Measurements from ENCODE around the gene CPAMD8. TPM values are rescaled to one million over a fixed set of nuclear protein-coding genes. Genes with fewer than 3 reads are reported as not detected.

CPAMD8 gene
- total RNA-seq, 2 experiments from 2014 or later, result 0.42 to 0.68 TPM

DNA sequence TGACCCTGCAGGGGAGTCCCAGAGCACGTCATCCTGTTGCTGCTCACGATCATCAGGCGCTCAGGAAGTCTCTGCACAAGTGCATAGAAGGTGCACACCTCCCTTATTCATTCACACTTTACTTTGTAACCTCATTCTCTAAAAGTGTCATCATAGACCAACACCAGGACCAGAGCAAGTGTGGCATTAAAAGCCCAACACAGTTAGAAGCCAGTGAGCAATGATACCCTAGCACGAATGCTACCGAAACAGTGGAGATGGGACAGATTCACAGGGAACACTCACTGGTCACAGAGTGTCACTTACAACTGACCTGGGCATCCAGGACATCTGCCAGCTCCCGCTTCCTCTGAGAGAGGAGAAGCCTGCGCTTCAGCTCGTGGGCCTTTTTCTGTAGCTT is 31.6 kb upstream of the CPAMD8 start:
- Mint-ChIP-seq H3K4me3 (no peak overlapping the region), H3K27me3 (no peaks in the 10 kb centered on the region), H3K4me1 (no peaks in the 10 kb centered on the region), H3K27ac (no peak overlapping the region), H3K36me3 (peaks cover 58% of the 10 kb centered on the region), H3K9me3 (no peaks in the 10 kb centered on the region)
- POLR2A ChIA-PET, result no interaction called here
- DNase-seq, result no peak
- no peak for ATAC-seq (ENCODE audit: low read depth)

DNA sequence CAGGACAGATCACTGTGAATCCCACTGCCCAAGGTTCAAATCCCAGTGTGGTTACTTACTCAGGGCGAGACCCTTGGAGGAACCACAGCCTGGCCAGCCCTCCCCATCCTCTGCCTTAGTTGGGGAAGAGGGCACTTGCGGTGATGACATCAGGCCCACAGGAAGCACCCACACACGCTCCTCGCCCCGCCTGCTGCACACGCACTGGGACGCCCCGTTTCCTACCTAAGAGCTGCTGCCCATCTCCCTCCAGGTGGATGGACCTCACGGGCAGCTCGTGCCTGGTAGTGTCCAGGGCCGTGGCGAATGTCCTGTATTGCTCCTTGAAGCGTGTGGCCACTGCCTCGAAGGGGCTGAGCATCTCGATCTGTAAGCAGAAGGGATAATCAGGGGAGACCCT is 29.0 kb upstream of the CPAMD8 start:
- POLR2A ChIA-PET, result no interaction called here
- ATAC-seq (ENCODE audit: low read depth) (no peak), DNase-seq (no peak)
- H3K27ac Mint-ChIP-seq, result no peak overlapping the region
- no peak overlapping the region for H3K4me3 Mint-ChIP-seq
- H3K9me3 Mint-ChIP-seq, result no peaks in the 10 kb centered on the region
- no peaks in the 10 kb centered on the region for H3K4me1 Mint-ChIP-seq
- H3K36me3 Mint-ChIP-seq, result peaks cover 39% of the 10 kb centered on the region
- no peaks in the 10 kb centered on the region for H3K27me3 Mint-ChIP-seq

DNA sequence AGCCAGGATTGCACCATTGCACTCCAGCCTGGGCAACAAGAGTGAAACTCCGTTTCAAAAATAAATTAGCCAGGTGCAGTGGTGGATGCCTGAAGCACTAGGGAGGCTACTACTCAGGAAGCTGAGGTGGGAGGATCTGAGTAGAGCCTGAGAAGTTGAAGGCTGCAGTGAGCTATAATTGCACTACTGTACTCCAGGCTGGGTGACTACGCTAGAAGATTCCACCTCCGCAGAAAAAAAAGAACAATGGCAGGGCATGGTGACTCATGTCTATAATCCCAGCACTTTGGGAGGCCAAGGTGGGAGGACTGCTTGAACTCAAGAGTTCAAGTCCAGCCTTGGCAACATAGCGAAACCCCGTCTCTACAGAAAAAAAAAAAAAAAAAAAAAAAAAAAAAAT is 28.1 kb upstream of the CPAMD8 start:
- Mint-ChIP-seq H3K27ac (no peak overlapping the region), H3K27me3 (no peaks in the 10 kb centered on the region), H3K4me3 (no peak overlapping the region), H3K36me3 (peaks cover 31% of the 10 kb centered on the region), H3K4me1 (no peaks in the 10 kb centered on the region), H3K9me3 (no peaks in the 10 kb centered on the region)
- DNase-seq, result no peak
- POLR2A ChIA-PET, result interaction anchor here (0.7 kb wide), 1 partner anchor 21 kb away, joined by 4 read pairs; the partner anchor contains the start of gene MYO9B
- no peak for ATAC-seq (ENCODE audit: low read depth)

DNA sequence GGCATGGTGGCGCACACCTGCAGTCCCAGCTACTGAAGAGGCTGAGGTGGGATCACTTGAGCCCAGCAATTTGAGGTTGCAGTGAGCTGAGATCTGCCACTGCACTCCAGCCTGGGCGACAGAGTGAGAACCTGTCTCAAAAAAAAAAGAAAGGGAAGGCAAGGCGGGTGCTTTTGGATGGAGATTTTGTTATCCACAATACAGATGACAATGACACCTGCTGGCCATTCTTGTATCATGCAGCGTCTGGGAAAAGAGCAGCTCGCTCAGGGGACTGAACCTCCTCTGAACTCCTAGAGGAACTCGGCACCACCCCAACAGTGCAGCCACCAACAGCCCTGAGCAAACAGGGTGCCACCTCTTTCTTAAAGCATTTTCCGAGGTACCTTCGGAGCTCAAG is 25.8 kb upstream of the CPAMD8 start:
- H3K4me1 Mint-ChIP-seq, result no peaks in the 10 kb centered on the region
- H3K4me3 Mint-ChIP-seq, result no peak overlapping the region
- POLR2A ChIA-PET, result interaction anchor here (0.6 kb wide), 1 partner anchor 216 kb away, joined by 9 read pairs; no protein-coding TSS in a partner anchor
- H3K36me3 Mint-ChIP-seq, result peaks cover 10% of the 10 kb centered on the region
- no peaks in the 10 kb centered on the region for H3K27me3 Mint-ChIP-seq
- peak; percentile 39 for ATAC-seq (ENCODE audit: low read depth)
- no peak for DNase-seq
- no peaks in the 10 kb centered on the region for H3K9me3 Mint-ChIP-seq
- H3K27ac Mint-ChIP-seq, result no peak overlapping the region

DNA sequence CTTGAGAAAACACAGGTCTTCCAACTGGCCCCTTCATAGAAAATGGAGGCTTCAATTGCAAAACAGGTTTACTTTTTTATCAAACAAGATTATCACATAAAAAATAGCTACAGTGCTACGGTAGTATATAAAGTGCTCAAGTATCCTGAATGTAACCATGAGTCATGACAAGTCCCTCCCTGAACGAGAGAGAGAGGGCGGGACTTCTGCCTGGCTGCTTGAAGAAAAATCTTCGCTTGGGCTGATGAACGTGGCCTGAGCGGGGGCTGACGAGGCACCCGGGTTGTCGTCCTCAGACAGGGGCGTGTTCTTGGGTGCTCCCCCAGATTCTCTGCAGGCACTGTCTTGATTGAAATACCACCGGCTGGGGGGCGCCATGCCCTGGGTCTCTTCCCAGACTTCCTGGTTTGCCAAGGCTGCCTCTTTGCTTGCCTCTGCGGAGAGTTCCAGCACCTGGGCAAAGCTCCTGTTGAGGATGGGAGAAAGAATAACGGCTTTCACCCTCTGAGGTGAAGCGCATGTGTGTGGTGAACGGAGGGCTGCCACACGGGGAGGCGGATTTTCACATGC is 23.2 kb upstream of the CPAMD8 start:
- DNase-seq, result no peak
- H3K27ac Mint-ChIP-seq, result no peak overlapping the region

DNA sequence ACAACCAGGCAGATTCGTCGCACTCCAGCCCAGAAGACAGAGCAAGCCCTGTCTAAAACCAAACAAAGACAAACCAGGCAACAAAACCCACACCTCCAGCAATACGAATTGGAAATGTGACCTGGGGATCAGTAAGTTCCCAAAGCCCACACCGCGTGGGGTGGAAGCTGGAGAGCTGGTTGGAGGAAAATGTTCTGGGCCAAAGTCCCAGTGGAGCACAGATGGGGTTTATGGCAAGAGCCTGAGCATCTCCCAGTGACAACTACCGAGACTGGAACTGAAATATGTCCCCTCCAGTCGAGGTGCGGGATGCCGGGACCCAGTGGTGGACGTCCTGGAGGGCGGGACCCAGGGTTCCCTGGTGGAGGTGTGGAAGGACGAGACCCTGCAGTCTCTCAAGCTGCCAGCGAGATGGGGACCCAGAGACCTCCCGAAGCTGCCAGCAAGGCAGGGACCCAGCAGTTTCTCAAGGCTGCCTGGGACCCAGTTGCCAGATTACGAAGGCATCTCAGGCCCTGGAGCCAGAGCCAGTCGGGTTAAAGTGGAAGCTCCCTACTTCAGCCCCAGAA is 22.4 kb upstream of the CPAMD8 start:
- Mint-ChIP-seq H3K4me3 (no peak overlapping the region), H3K27ac (no peak overlapping the region), H3K4me1 (no peaks in the 10 kb centered on the region), H3K9me3 (no peaks in the 10 kb centered on the region), H3K36me3 (peaks cover 3% of the 10 kb centered on the region), H3K27me3 (no peaks in the 10 kb centered on the region)
- POLR2A ChIA-PET, result interaction anchor here (0.6 kb wide), 1 partner anchor 151 kb away, joined by 3 read pairs; no protein-coding TSS in a partner anchor
- DNase-seq (no peak), ATAC-seq (ENCODE audit: low read depth) (no peak)

More for the DNA sequence above, 23.2 kb upstream of the CPAMD8 start:
- H3K4me1 Mint-ChIP-seq, result no peaks in the 10 kb centered on the region
- H3K9me3 Mint-ChIP-seq, result no peaks in the 10 kb centered on the region
- H3K4me3 Mint-ChIP-seq, result no peak overlapping the region
- no peak for ATAC-seq (ENCODE audit: low read depth)
- H3K27me3 Mint-ChIP-seq, result no peaks in the 10 kb centered on the region
- POLR2A ChIA-PET, result interaction anchor here (0.6 kb wide), 1 partner anchor 150 kb away, joined by 3 read pairs; no protein-coding TSS in a partner anchor
- peaks cover 3% of the 10 kb centered on the region for H3K36me3 Mint-ChIP-seq

DNA sequence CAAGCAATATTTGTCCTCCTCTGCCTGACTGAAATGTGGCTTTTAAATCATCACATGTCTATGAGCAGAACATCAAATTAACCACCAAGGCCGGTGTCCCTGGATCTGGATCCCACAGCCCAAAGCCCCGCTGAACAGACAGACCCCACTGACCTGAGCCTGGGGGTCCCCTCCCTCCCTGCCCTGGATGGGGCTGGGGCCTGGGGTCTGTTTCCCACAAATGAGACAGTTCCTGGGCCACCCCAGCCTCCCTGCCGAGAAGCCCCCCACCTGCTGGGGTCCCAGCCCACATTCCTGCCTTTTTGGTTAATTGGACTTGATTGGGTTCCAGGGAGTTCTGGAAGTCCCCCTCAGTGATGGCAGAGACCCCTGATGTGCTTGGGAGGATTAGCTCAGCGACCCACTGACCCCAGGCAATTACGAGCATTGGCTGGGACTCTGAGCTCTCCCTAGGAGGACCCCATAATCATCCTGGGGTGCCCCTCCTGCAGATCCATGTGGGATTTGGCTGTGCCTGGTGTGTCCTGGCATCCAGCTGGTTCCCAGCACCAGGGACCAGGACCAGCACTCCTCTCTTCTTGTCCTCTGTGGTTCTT is 19.4 kb upstream of the CPAMD8 start:
- ATAC-seq (ENCODE audit: low read depth), result no peak
- no peak overlapping the region for H3K4me3 Mint-ChIP-seq
- H3K9me3 Mint-ChIP-seq, result no peaks in the 10 kb centered on the region
- DNase-seq, result no peak
- H3K27ac Mint-ChIP-seq, result no peak overlapping the region
- POLR2A ChIA-PET, result no interaction called here
- H3K4me1 Mint-ChIP-seq, result no peaks in the 10 kb centered on the region
- H3K36me3 Mint-ChIP-seq, result no peaks in the 10 kb centered on the region
- H3K27me3 Mint-ChIP-seq, result no peaks in the 10 kb centered on the region

DNA sequence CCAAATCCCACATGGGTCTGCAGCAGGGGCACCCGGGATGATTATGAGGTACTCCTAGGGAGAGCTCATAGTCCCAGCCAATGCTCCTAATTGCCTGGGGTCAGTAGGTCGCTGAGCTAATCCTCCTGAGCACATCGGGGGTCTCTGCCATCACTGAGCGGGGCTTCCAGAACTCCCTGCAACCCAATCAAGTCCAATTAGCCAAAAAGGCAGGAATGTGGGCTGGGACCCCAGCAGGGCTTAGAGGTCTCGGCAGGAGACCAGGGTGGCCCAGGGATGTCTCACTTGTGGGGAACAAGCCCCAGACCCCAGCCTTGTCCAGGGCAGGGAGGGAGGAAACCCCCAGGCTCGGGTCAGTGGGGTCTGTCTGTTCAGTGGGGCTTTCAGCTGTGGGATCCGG is 17.1 kb upstream of the CPAMD8 start:
- H3K4me1 Mint-ChIP-seq, result no peaks in the 10 kb centered on the region
- H3K36me3 Mint-ChIP-seq, result no peaks in the 10 kb centered on the region
- DNase-seq (no peak), ATAC-seq (ENCODE audit: low read depth) (no peak)
- H3K27ac Mint-ChIP-seq, result no peak overlapping the region
- POLR2A ChIA-PET, result interaction anchor here (0.6 kb wide), 1 partner anchor 13 kb away, joined by 4 read pairs; no protein-coding TSS in a partner anchor
- H3K9me3 Mint-ChIP-seq, result no peaks in the 10 kb centered on the region
- no peaks in the 10 kb centered on the region for H3K27me3 Mint-ChIP-seq
- H3K4me3 Mint-ChIP-seq, result no peak overlapping the region

DNA sequence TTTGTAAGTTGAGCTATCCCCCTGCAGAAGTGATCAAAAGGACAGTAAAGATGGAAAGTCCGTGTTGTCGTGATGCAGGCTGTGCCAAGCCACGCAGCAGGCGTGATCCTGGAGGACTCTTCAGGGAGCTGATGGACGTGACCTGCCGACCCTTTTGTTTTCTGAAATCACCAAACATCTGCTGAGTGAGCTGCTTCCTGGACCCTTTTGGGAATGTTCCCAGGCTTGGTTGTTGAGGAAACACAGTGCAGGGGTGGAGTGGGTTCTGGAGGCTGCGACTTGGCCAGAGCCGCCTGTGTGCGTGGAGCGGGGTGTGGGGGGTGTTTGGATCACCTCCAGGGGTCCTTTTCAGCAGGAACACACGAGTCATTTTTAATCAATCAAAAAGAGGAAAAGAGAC is 15.4 kb upstream of the CPAMD8 start:
- POLR2A ChIA-PET, result no interaction called here
- Mint-ChIP-seq H3K9me3 (no peaks in the 10 kb centered on the region), H3K36me3 (no peaks in the 10 kb centered on the region), H3K4me3 (no peak overlapping the region), H3K27me3 (no peaks in the 10 kb centered on the region), H3K4me1 (no peaks in the 10 kb centered on the region), H3K27ac (no peak overlapping the region)
- ATAC-seq (ENCODE audit: low read depth) (no peak), DNase-seq (no peak)

DNA sequence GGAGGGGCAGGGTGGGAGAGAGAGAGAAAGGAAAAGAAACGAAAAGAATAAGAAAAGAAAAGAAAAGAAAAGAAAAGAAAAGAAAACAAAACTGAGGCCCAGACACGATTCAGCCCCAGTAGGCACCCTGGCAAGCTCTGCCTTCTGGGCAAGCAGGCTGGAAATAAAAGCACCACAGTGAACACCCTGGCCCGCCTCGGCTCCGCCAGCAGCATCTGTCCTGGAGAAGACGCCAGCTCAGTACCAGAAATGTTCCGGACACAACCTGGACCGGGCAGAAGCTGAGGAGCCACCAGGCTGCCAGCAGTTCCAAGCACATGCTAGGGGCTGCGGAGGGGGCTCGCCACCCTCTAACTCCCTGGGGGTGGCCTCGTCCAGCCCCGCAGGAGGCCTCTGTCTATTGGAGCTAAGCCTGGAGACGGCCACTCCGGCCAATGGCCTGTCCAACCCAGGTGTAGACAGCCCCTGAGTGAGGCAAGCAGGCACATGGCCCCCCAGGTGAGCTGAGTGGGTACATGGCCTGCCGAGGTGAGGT is 11.4 kb upstream of the CPAMD8 start:
- Mint-ChIP-seq H3K27ac (no peak overlapping the region), H3K4me1 (peaks cover 3% of the 10 kb centered on the region), H3K9me3 (no peaks in the 10 kb centered on the region), H3K4me3 (no peak overlapping the region), H3K27me3 (peaks cover 2% of the 10 kb centered on the region), H3K36me3 (no peaks in the 10 kb centered on the region)
- POLR2A ChIA-PET, result no interaction called here
- DNase-seq (no peak), ATAC-seq (ENCODE audit: low read depth) (no peak)

DNA sequence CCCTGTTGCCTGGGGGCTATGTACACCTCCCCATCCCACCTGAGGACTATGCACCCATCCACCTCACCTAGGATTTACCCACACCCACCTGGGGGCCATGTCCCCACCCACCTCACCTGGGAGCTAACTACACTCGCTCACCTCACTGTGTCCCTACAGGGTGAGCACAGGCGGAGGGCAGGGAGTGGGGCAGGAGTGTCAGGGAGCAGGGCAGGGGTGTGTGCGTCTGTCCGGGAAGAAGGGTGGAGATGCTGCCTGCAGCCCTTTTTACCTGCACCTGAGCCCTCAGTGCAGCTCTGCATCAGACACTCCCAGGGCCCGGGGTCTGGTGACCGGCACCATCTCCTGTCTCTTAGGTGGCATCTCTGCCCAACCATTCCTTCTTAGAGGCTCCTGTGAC is 10.6 kb upstream of the CPAMD8 start:
- H3K9me3 Mint-ChIP-seq, result no peaks in the 10 kb centered on the region
- H3K4me1 Mint-ChIP-seq, result peaks cover 3% of the 10 kb centered on the region
- H3K27me3 Mint-ChIP-seq, result peaks cover 6% of the 10 kb centered on the region
- POLR2A ChIA-PET, result no interaction called here
- H3K36me3 Mint-ChIP-seq, result no peaks in the 10 kb centered on the region
- DNase-seq (no peak), ATAC-seq (ENCODE audit: low read depth) (no peak)
- H3K27ac Mint-ChIP-seq, result no peak overlapping the region
- no peak overlapping the region for H3K4me3 Mint-ChIP-seq

DNA sequence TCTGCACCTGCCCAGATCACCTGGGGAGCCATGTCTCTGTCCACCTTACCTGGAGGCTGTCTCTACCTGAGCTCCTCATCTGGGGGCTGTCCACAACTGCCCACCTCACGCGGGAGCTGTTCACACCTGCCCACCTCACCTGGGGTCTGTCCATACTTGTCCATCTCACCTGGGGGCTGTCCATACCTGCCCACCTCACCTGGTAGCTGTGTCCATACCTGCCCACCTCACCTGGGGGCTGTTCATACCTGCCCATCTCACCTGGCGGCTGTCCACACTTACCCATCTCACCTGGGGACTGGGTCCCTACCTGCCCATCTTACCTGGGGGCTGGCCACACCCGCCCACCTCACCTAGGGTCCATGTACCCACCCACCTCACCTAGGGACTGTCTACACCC is 10.0 kb upstream of the CPAMD8 start:
- Mint-ChIP-seq H3K36me3 (no peaks in the 10 kb centered on the region), H3K27me3 (peaks cover 6% of the 10 kb centered on the region), H3K27ac (no peak overlapping the region), H3K9me3 (no peaks in the 10 kb centered on the region), H3K4me3 (no peak overlapping the region), H3K4me1 (peaks cover 3% of the 10 kb centered on the region)
- no peak for DNase-seq
- no peak for ATAC-seq (ENCODE audit: low read depth)
- POLR2A ChIA-PET, result no interaction called here

DNA sequence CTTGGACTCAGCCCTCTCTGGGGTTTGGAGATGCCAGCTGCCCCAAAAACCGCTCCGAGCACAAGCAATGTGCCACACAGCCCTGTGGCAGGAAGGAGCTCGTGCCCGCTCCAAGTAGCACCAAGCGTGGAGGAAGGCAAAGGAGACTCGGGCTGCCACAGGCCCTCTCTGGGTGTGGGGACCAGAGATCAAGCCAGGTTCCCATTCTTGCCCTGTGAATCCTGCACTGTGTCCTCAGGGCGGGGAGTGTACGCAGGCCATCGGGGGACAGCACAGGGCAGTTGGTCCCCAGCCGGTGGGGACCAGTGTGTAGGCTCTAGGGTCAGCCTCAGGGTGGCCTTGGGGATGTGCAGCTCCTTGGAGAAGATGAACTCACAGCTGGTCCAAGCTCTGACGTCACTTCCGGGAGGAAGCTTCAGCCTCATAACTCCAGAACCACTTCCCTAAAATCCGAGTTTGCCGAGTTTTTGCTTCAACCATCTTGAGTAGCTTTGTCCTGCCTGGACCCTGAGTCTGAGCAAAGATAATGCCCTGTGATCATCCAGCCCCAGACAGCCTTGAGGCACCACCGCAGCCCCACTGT is 9.3 kb upstream of the CPAMD8 start:
- ATAC-seq (ENCODE audit: low read depth) (no peak), DNase-seq (no peak)
- POLR2A ChIA-PET, result no interaction called here
- H3K27me3 Mint-ChIP-seq, result peaks cover 6% of the 10 kb centered on the region
- H3K36me3 Mint-ChIP-seq, result no peaks in the 10 kb centered on the region
- H3K4me3 Mint-ChIP-seq, result no peak overlapping the region
- H3K27ac Mint-ChIP-seq, result no peak overlapping the region
- no peaks in the 10 kb centered on the region for H3K9me3 Mint-ChIP-seq
- peaks cover 3% of the 10 kb centered on the region for H3K4me1 Mint-ChIP-seq

DNA sequence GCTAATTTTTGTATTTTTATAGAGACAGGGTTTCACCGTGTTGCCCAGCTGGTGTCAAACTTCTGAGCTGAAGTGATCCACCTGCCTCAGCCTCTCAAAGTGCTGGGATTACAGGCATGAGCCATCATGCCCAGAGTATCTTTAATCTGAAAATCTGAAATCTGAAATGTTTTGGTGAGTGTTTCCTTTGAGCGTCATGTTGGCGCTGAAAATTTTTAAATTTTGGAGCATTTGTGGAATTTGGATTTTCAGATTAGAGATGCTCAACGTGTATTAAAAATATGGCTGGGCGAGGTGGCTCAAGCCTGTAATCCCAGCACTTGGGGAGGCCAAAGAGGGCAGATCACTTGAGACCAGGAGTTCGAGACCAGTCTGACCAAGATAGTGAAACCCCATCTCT is 5.1 kb upstream of the CPAMD8 start:
- Mint-ChIP-seq H3K4me1 (peaks cover 3% of the 10 kb centered on the region), H3K36me3 (no peaks in the 10 kb centered on the region), H3K4me3 (no peak overlapping the region), H3K9me3 (no peaks in the 10 kb centered on the region), H3K27me3 (peaks cover 26% of the 10 kb centered on the region), H3K27ac (no peak overlapping the region)
- DNase-seq (no peak), ATAC-seq (ENCODE audit: low read depth) (no peak)
- POLR2A ChIA-PET, result interaction anchor here (0.6 kb wide), 1 partner anchor 15 kb away, joined by 3 read pairs; no protein-coding TSS in a partner anchor
